ENCODE results near the gene KLHDC9.
A peak's percentile ranks its signal among the peaks of the same experiment; 100 is the strongest.
"Not testable (repeated sequence)": the region's sequence is repeated elsewhere in the genome, so short reads cannot be mapped to it uniquely, and the experiment has no call there.

KLHDC9 gene

GRCh38 chr1:161098210-161099068 lies at the start of gene KLHDC9:
KLHDC9 (plus strand) TSS chr1:161098361; CDS start chr1:161098536, 175 bp downstream.
- DNase-seq (ENCODE audit: low read depth in 3 of 3, low spot score in 1 of 3): peak in 1 of 3 donors; percentile 31

DNA sequence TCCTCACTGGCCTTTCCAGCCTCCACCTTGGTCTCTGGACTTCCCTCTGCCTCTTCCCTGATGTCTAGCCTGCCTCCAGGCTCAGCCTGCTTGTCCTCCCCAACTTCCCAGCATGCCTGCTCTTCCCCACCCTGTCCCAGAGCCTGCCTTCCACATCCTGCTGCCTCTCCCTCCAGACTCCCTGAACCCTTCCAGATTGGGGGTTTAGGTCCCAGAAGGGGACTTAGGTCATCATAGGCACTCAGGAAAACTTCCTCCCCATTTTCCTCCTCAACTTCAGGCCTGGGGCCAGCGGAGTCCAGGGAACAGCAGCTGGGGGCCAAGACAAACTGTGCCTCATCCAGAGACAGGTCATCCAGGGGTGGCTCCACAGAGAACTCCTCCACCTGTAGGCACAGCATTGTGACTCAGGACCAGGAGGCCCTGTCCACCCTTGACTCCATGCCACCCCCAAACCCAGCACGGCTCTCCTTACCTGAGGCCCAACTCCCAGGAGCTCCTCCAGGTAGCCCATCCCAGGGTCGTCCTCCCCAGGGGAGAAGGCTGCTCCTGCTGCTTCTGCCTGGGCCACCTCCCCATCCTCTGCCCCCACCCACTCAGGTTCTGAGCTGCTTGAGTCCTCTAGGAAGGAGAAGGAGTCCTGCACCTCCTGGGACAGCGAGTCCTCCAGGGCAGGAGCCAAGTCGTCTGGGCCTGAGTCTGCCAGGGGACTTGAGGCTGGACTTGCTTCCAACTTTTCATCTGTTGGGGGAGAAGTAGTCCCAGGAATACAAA lies 49.0 kb upstream of the KLHDC9 start:
- no peak for DNase-seq (ENCODE audit: low read depth in 3 of 3, low spot score in 1 of 3)

- DNase-seq (ENCODE audit: low read depth in 3 of 3, low spot score in 1 of 3): no peak
Observed at GRCh38 chr1:161051219-161051618, 46.9 kb upstream of the KLHDC9 start.

- DNase-seq (ENCODE audit: low read depth in 3 of 3, low spot score in 1 of 3): no peak
Observed at GRCh38 chr1:161052899-161053298, 45.3 kb upstream of the KLHDC9 start.

DNA sequence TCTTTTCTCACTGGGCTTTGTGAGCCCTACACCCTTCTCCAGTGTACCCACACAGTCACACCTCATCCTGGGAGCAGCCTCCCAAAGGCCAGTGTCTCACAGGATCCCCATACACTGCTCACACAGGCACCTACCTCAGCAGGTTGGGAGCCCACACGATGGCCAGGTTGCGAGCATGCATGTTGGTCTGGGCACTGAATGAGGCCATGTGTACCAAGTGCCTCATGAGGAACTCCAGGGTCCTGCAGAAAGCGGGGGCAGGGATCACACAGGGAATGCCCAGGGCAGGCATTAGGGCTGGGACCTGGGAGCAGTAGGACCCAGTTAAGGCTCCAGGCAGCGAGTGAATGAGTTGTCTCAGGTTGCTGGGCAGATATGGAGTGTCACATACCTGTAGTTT lies 43.9 kb upstream of the KLHDC9 start:
- DNase-seq (ENCODE audit: low read depth in 3 of 3, low spot score in 1 of 3): no peak

GRCh38 chr1:161054805-161055204 lies 43.4 kb upstream of the KLHDC9 start:
- no peak for DNase-seq (ENCODE audit: low read depth in 3 of 3, low spot score in 1 of 3)

DNA sequence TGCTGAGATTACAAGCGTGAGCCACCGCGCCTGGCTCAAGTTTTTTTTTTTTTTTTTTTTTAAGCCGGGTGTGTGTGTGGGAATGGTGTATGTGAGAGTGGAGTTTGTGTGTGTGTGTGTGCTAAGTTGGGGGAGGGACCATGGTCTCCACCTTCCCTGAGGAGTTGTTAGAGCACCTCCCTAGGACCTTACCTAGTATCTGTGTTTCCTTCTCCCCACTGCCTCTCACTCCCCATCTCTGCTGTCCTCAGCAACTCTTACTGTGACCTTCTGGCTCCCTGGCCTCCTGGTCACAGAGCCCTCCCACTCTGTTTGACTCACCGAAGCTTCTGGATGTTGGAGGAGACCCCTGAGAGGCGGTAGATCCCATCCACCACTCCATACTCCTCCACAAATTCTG lies 38.9 kb upstream of the KLHDC9 start:
- DNase-seq (ENCODE audit: low read depth in 3 of 3, low spot score in 1 of 3): no peak

- no peak for DNase-seq (ENCODE audit: low read depth in 3 of 3, low spot score in 1 of 3)
Observed at GRCh38 chr1:161061419-161061818, 36.7 kb upstream of the KLHDC9 start.

GRCh38 chr1:161063936-161064335 lies 34.2 kb upstream of the KLHDC9 start:
- not testable (repeated sequence) for DNase-seq (ENCODE audit: low read depth in 3 of 3, low spot score in 1 of 3)

DNA sequence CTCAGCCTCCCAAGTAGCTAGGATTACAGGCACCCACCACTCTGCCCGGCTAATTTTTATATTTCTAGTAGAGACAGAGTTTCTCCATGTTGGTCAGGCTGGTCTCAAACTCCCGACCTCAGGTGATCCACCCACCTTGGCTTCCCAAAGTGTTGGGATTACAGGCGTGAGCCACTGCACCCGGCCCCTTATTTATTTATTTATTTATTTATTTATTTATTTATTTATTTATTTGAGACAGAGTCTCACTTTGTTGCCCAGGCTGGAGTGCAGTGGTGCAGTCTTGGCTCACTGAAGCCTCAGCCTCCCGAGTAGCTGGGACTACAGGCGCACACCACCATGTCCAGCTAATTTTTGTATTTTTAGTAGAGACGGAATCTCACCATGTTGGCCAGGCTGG lies 32.5 kb upstream of the KLHDC9 start:
- DNase-seq (ENCODE audit: low read depth in 3 of 3, low spot score in 1 of 3): not testable (repeated sequence)

- no peak for DNase-seq (ENCODE audit: low read depth in 3 of 3, low spot score in 1 of 3)
Observed at GRCh38 chr1:161066694-161067093, 31.5 kb upstream of the KLHDC9 start.

DNA sequence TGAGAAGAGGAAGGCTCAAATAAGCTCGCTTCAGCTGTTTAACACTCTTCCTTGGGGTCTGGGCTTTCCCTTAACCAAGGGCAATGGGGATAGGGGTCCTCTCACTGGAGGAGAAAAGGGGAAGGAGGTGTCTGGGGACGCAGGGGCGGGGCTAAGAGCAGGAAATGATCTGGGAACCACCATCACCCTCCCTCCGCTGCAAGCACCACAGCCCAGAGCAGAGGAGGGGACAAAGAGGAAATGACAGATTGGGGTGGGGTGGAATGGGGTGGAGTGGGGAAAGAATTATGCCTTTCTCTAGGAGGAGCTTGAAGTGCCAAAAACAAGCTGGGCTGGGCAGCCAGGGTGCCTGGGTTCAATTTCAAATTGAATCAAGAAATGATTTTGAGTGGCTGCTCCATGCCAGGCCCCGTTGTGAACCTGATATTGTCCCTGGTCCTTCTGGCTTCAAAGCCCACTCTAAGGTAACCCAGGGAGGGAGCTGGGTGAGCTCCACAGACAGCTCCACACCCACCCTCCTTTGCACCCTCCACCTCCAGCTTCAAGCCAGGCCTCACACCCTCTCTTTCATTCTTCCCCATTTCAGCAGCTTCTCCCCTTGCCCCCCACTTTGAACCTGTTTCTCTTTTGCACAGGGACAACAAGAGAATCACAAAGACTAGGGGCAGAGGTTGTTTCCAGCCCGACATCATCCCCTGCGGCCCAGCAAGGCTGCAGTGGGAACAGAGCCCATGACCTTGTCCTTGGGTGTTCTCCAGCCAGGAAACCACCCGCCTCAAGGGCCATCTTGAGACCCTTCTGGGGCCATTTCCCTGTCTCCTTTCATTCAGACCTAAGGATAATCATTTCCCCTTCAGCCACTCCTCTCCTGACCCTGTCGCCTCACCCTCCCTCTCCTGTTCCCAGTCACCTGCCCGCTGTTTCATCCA lies 29.6 kb upstream of the KLHDC9 start:
- DNase-seq (ENCODE audit: low read depth in 3 of 3, low spot score in 1 of 3): peak; percentile 51 to 64 (median 60)

DNA sequence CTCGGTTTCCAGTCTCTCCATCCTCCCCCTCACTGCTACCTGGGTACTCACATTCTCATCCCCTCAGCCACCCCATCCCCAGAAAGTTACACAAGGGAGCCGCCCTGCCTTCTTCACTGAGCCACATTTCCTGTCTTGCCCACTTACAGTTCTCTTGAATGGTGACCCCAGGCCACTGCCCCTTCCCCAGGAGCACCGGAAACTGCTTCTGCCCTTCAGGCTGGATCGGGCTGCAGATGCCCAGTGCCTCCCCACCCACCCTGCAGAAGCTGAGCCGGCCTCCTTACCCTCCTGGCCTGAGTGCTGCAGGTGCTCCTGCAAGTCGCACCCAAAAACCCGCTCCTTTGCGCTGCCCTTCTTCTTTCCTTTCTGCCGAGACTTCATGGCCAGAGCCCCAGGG lies 28.9 kb upstream of the KLHDC9 start:
- no peak for DNase-seq (ENCODE audit: low read depth in 3 of 3, low spot score in 1 of 3)

- DNase-seq (ENCODE audit: low read depth in 3 of 3, low spot score in 1 of 3): peak; percentile 46 to 64 (median 62)
Observed at GRCh38 chr1:161069731-161070270, 28.4 kb upstream of the KLHDC9 start, which contains the start of gene ARHGAP30. ARHGAP30 (minus strand) TSS chr1:161069891; CDS start chr1:161069624, 267 bp downstream.

DNA sequence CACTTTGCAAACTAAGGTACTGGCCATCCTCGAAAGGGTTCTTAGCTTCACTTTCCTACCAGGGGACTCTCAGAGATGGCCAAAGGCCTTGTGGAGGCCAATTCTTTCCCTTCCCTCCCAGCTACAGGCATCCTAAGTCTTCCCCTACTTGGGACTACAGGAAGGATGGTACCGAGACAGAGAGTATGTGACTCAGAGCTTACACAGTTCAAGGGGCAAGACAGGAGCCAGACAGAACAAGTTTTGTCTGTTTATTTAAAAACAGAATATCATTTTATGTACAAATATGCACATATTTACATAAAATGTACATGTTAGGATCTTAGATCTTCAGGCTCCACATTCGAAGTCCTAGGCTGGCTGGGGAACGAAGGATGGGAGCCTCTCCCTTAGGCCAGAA lies 27.4 kb upstream of the KLHDC9 start:
- DNase-seq (ENCODE audit: low read depth in 3 of 3, low spot score in 1 of 3): no peak

DNA sequence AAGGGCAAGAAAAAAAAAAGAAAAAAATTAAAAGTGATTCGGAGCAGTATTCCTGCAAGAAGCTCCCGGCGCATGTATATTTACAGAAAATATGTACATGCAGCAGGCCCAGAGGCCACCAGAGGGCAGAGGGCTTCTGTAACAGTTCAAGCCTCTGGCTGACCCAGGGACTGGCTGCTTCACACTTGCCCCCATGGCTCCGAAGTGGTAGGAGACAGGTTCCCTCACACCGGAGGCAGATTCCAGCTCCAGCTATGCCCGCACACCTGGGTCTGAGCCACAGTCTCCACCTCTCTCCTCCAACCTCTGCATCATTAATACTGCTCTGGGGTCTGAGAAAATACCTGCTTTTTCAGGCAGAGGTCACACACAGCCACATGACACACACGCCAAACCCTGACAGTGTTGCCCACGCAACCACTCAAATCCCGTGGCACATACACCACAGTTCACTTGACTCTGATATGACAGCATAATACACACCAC lies 26.2 kb upstream of the KLHDC9 start:
- DNase-seq (ENCODE audit: low read depth in 3 of 3, low spot score in 1 of 3): no peak

- DNase-seq (ENCODE audit: low read depth in 3 of 3, low spot score in 1 of 3): no peak
Observed at GRCh38 chr1:161072751-161073449, 25.3 kb upstream of the KLHDC9 start.

DNA sequence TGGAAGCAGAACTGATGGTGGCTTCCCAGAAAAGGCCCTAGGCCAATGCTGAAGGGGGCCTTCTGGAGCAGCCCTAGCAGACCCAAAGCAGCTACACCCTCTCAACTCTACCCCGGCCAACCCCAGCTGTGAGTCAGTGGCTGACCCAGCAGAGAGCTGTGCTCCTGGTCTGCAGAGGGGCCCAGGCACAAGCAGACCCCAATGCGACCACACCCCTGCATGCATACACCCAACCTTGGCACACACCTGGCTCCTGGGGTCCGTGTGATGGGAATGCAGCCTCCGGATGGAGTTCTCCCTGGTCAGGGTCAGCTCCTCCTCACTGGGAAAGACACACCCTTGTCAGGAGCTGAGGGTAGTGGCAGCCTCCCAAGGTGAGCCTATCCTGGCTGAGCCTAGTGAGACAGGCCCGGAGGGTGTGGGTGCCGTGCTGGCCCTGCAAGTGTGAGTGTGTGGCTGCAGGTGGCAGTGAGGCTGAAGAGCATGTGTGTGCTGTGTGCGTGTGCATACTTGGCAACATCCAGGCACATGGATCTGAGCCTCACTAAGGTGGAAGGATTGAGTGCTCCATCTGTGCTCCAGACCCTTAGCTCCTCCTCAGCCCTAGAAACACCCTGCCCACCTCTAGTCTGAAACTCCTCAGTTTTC lies 24.6 kb upstream of the KLHDC9 start:
- DNase-seq (ENCODE audit: low read depth in 3 of 3, low spot score in 1 of 3): no peak

GRCh38 chr1:161074676-161075368 lies 23.3 kb upstream of the KLHDC9 start:
- no peak for DNase-seq (ENCODE audit: low read depth in 3 of 3, low spot score in 1 of 3)

Measured in stimulated activated CD4-positive, alpha-beta T cell treated with anti-CD3 and anti-CD28 coated beads, TNF-alpha, amount 100 ng/mL, for 1 hour (primary cell).